Measurements from ENCODE around the gene TIMM10B. TPM values are rescaled to one million over a fixed set of nuclear protein-coding genes. Genes with fewer than 3 reads are reported as not detected.

Gene TIMM10B
- total and polyA plus RNA-seq, 2 of the 13 experiments (the other 11 are each of a cell fraction or from before 2014, with no cell fraction given), result 34.9 to 39.5 TPM

DNA sequence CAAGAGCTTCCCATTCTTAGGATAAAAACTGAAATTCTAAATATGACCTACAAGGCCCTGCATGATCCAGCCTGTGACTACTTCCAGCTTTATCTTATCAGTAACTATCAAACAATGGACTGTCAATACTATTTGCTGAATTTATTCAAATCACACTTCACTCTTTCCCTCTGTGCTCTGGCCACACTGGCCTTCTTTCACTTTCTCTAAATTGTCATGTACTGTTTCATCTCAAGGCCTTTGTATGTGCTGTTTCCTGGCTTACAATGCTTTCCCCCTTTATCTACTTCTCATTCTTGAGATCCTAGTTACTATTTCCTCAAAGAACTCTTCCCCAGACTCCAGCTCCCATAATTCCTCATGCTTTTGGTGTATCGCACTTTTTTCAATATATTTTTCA lies 5.6 kb downstream of the TIMM10B start:
- POLR2A ChIA-PET, result interaction anchor here (1.4 kb wide), 1 partner anchor 11 kb away, joined by 5 read pairs; no protein-coding TSS in a partner anchor
- Histone ChIP-seq H4K20me1 (ENCODE audit: insufficient read depth, low read length) (no peaks in the 10 kb centered on the region; the same call in 1 of the 2 replicates), H3K27me3 (ENCODE audit: control insufficient read depth in 1 of 2, insufficient read depth in 2 of 2, low read length in 2 of 2) (no peaks in the 10 kb centered on the region; a peak in 1 of 5 replicates), H3K79me2 (ENCODE audit: insufficient read depth, low read length) (peaks cover 17% of the 10 kb centered on the region), H3K27ac (ENCODE audit: extremely low read length, insufficient read depth, low read length) (no peak overlapping the region), H3K4me3 (replicated peaks in 1 of 3; ENCODE audit: insufficient read depth in 1 of 3, low read depth in 2 of 3, low read length in 3 of 3) (no peak overlapping the region), H3K4me2 (ENCODE audit: low read depth, low read length) (no peak overlapping the region), H3K9me3 (ENCODE audit: low read length) (no peaks in the 10 kb centered on the region), H2AFZ (ENCODE audit: low read length) (no peak overlapping the region), H3K4me1 (ENCODE audit: insufficient read depth, low read length) (peaks cover 80% of the 10 kb centered on the region), H3K9ac (ENCODE audit: insufficient read depth, low read depth, low read length) (no peak overlapping the region), H3K36me3 (replicated peaks in 1 of 2; ENCODE audit: control insufficient read depth in 1 of 2, insufficient read depth in 2 of 2, low read length in 2 of 2) (peaks cover 2 to 27% of the 10 kb centered on the region in 2 experiments; a peak in 4 of 5 replicates)
- no peak for FAIRE-seq
- ATAC-seq, result no peak
- in situ Hi-C loops (cut with HindIII; ENCODE audit: extremely low pct_ligation_motif_present, low pct_unique_long_range_greater_than_20kb) (loop anchor here (10.0 kb wide), 1 partner anchor 118 kb away; the partner anchor contains the start of genes ILK and RRP8), intact Hi-C loops (cut with micrococcal nuclease; ENCODE audit: unreplicated experiment) (loop anchor here (10.0 kb wide), 1 partner anchor 252 kb away; the partner anchor contains the start of genes CNGA4 and FHIP1B)
- WGBS (ENCODE audit: low lambda C conversion rate), result 93% methylated on average over 1 of the region's 1 CpG
- DNase-seq (ENCODE audit: low spot score), result no peak
- CTCF ChIA-PET (ENCODE audit: low intra/inter-chr PET ratio, low total read pairs), result no interaction called here
- BruUV-seq (replicated peaks), result no TSS peak
- TF ChIP-seq JUNB (CRISPR knock-in tag; IDR thresholded peaks at IDR 0.05; ENCODE audit: borderline replicate concordance) (no peak), SMAD1 (CRISPR knock-in tag; IDR thresholded peaks at IDR 0.05; ENCODE audit: borderline replicate concordance, low read depth) (no peak), SRY (CRISPR knock-in tag; IDR thresholded peaks at IDR 0.05) (no peak), ZNF768 (CRISPR knock-in tag; IDR thresholded peaks at IDR 0.05) (no peak), E2F2 (CRISPR knock-in tag; IDR thresholded peaks at IDR 0.05; ENCODE audit: borderline replicate concordance) (no peak), YEATS2 (CRISPR knock-in tag; IDR thresholded peaks at IDR 0.05; ENCODE audit: borderline replicate concordance) (no peak), ZBTB40 (IDR thresholded peaks at IDR 0.05) (no peak), ZBTB40 (CRISPR knock-in tag; IDR thresholded peaks at IDR 0.05) (no peak), ZBTB21 (CRISPR knock-in tag; IDR thresholded peaks at IDR 0.05) (no peak), EHMT2 (IDR thresholded peaks at IDR 0.05; ENCODE audit: borderline replicate concordance, low read depth, low read length) (no peak), GTF2F1 (IDR thresholded peaks at IDR 0.05; ENCODE audit: low read length) (no peak), JUND (CRISPR knock-in tag; IDR thresholded peaks at IDR 0.05) (no peak), ZNF775 (CRISPR knock-in tag; IDR thresholded peaks at IDR 0.05; ENCODE audit: borderline replicate concordance) (no peak)
- TF ChIP-seq, protein P1, sequence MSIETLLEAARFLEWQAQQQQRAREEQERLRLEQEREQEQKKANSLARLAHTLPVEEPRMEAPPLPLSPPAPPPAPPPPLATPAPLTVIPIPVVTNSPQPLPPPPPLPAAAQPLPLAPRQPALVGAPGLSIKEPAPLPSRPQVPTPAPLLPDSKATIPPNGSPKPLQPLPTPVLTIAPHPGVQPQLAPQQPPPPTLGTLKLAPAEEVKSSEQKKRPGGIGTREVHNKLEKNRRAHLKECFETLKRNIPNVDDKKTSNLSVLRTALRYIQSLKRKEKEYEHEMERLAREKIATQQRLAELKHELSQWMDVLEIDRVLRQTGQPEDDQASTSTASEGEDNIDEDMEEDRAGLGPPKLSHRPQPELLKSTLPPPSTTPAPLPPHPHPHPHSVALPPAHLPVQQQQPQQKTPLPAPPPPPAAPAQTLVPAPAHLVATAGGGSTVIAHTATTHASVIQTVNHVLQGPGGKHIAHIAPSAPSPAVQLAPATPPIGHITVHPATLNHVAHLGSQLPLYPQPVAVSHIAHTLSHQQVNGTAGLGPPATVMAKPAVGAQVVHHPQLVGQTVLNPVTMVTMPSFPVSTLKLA (IDR thresholded peaks at IDR 0.05), result no peak
